Spleen (tissue), 11 donors: ENCODE measurements around the gene FLT1. TPM values are rescaled to one million over a fixed set of nuclear protein-coding genes. Genes with fewer than 3 reads are reported as not detected.

ENCODE experiments used
- DNase-seq: peaks from one replicate; pipeline ENCODE4 v3.0.0-alpha.2; 2020
- H3K27ac ChIP-seq, 8 donors: fragments of 200-600 bp; sonication (generic) in 7 of 8; 1 replicate in 4 of 8; 2 replicates in 4 of 8; pipeline versions ENCODE4 v1.5.0 to v1.8.0; 2016 to 2021; ENCODE audit warnings: inconsistent platforms in 4 of 8, mild to moderate bottlenecking in 4 of 8, moderate library complexity in 1 of 8
- H3K27me3 ChIP-seq, 7 donors: fragments of 200-600 bp; sonication (generic) in 6 of 7; replicated peaks in 1 of 7; 1 replicate in 4 of 7; 2 replicates in 3 of 7; pipeline versions ENCODE4 v1.5.0 to v1.8.0; 2016 to 2021; ENCODE audit warnings: inconsistent platforms in 3 of 7, mild to moderate bottlenecking in 1 of 7
- H3K36me3 ChIP-seq, 6 donors: fragments of 200-600 bp; sonication (generic) in 5 of 6; 1 replicate in 4 of 6; 2 replicates in 2 of 6; pipeline versions ENCODE4 v1.5.0 to v1.8.0; 2016 to 2021; ENCODE audit warnings: inconsistent platforms in 2 of 6
- H3K4me1 ChIP-seq, 6 donors: fragments of 200-600 bp; sonication (generic) in 5 of 6; 1 replicate in 3 of 6; 2 replicates in 3 of 6; pipeline versions ENCODE4 v1.5.0 to v1.8.0; 2016 to 2021; ENCODE audit warnings: inconsistent platforms in 3 of 6
- H3K4me3 ChIP-seq, 8 donors: fragments of 200-600 bp; sonication (generic) in 7 of 8; 1 replicate in 4 of 8; 2 replicates in 4 of 8; pipeline versions ENCODE4 v1.5.0 to v1.8.0; 2016 to 2021; ENCODE audit warnings: inconsistent platforms in 4 of 8, mild to moderate bottlenecking in 4 of 8, moderate library complexity in 2 of 8
- H3K9me3 ChIP-seq, 8 donors: fragments of 200-600 bp; sonication (generic) in 7 of 8; 1 replicate in 4 of 8; 2 replicates in 4 of 8; pipeline versions ENCODE4 v1.5.0 to v1.8.0; 2016 to 2021; ENCODE audit warnings: inconsistent platforms in 4 of 8
- POLR2A ChIP-seq, 3 donors: fragments of 450-650 bp; IDR thresholded peaks; one replicate each; pipeline ENCODE4 v1.5.1; 2017; ENCODE audit warnings: antibody characterized with exemption in 3 of 3, mild to moderate bottlenecking in 1 of 3
- POLR2AphosphoS5 ChIP-seq, 3 donors: sonication (generic); formaldehyde crosslinking; IDR thresholded peaks; one replicate each; pipeline ENCODE4 v1.5.1; 2017; ENCODE audit warnings: antibody characterized with exemption in 3 of 3
- WGBS, 5 donors: extraction: QIAGEN DNeasy Blood & Tissue Kit in 3 of 5; methylation state at CpG; one replicate each; pipeline versions ENCODE4 v1.1.5 to v1.1.7; 2013 to 2018; 5-methylcytosine and 5-hydroxymethylcytosine counted together
- intact Hi-C: fragments of 100-400 bp; cut with DNase I; formaldehyde crosslinking; loops from one replicate; pipeline ENCODE4 v1.15.0; 2023; ENCODE audit warnings: low total_unique reads
- polyA plus RNA-seq, 3 donors: library from polyadenylated mRNA; stranded (reverse); fragments of 200-250 nt; gene quantifications; one replicate each; pipeline ENCODE4 v1.2.1, GENCODE V29; 2013
- total RNA-seq, 7 donors: library from RNA; depleted of rRNA in 3 of 7; stranded (reverse); fragments of >200 nt in 3 of 7; fragmentation: NEBNext Ultra II Directional in 4 of 7; extraction: Animal tissue kit (Norgen Biotek cat#: 25700) in 4 of 7; gene quantifications; one replicate each; pipeline versions ENCODE4 v1.1.0 to v1.2.1, GENCODE V29; 2016 to 2021
- TF ChIP-seq, protein P1 (sequence below), 11 experiments: fragments of 200-600 bp in 7 of 11; fragments of 450-650 bp in 4 of 11; sonication (generic) in 4 of 11; IDR thresholded peaks in 8 of 11; conservative IDR thresholded peaks in 3 of 11; 1 replicate in 7 of 11; 2 replicates in 4 of 11; pipeline versions ENCODE4 v1.4.0 to v1.8.0; 2016 to 2021; ENCODE audit warnings: antibody characterized with exemption in 11 of 11, inconsistent platforms in 4 of 11, mild to moderate bottlenecking in 1 of 11
- donor health status: healthy with polysubstance abuse.
- donor health status: DM: no; HTN: no; CAD: no; lungs with moderate emphysema.
- donor health status: DM: no; HTN: no; CAD: no.
- donor health status: Bipolar disorder and iron deficiency.
- donor health status: healthy.
- donor health status: DM: no; HTN: no; CAD: no.
- donor health status: DM: yes; HTN: yes; CAD: no.

The FLT1 gene
- total and polyA plus RNA-seq, 10 donors = 1.2 to 70.6 (median 55.4) TPM

DNA sequence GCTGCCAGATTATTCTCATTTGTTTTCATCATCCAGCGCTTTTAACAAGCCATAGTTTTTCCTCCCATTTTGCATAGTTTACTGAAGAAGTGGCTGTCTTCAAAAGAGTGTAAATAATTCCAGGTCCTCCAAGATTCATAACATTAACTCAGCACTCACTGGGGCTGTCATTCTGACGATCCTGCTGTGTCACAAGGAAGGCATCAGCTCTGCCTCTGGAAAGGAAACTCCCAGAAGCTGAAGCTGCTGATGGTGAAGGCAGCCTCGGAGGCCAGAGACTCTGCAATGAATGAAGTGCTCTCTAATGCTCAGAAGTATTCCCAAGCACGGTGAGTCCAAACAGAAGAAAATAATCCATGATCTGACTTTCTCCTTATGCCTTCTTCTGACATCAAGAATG, 60.0 kb downstream of the FLT1 start:
- intact Hi-C loops = no loop called here
- no peak for DNase-seq
- Histone ChIP-seq H3K4me3 (no peak overlapping the region), H3K36me3 (no peaks in the 10 kb centered on the region), H3K4me1 (peaks cover 0 to 9% (median 2%) of the 10 kb centered on the region in 6 donors), H3K9me3 (no peaks in the 10 kb centered on the region), H3K27me3 (no peaks in the 10 kb centered on the region), H3K27ac (no peak overlapping the region)
- WGBS, 5 donors = 59 to 80% (median 71%) methylated on average over 4 of the region's 4 CpGs
- no peak for TF ChIP-seq POLR2AphosphoS5 (IDR thresholded peaks at IDR 0.05)
- TF ChIP-seq, protein P1, sequence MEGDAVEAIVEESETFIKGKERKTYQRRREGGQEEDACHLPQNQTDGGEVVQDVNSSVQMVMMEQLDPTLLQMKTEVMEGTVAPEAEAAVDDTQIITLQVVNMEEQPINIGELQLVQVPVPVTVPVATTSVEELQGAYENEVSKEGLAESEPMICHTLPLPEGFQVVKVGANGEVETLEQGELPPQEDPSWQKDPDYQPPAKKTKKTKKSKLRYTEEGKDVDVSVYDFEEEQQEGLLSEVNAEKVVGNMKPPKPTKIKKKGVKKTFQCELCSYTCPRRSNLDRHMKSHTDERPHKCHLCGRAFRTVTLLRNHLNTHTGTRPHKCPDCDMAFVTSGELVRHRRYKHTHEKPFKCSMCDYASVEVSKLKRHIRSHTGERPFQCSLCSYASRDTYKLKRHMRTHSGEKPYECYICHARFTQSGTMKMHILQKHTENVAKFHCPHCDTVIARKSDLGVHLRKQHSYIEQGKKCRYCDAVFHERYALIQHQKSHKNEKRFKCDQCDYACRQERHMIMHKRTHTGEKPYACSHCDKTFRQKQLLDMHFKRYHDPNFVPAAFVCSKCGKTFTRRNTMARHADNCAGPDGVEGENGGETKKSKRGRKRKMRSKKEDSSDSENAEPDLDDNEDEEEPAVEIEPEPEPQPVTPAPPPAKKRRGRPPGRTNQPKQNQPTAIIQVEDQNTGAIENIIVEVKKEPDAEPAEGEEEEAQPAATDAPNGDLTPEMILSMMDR (IDR thresholded peaks at IDR 0.05 in 8 of 11, conservative IDR thresholded peaks at IDR 0.05 in 3 of 11) = no peak
- no peak for TF ChIP-seq POLR2A (IDR thresholded peaks at IDR 0.05)

DNA sequence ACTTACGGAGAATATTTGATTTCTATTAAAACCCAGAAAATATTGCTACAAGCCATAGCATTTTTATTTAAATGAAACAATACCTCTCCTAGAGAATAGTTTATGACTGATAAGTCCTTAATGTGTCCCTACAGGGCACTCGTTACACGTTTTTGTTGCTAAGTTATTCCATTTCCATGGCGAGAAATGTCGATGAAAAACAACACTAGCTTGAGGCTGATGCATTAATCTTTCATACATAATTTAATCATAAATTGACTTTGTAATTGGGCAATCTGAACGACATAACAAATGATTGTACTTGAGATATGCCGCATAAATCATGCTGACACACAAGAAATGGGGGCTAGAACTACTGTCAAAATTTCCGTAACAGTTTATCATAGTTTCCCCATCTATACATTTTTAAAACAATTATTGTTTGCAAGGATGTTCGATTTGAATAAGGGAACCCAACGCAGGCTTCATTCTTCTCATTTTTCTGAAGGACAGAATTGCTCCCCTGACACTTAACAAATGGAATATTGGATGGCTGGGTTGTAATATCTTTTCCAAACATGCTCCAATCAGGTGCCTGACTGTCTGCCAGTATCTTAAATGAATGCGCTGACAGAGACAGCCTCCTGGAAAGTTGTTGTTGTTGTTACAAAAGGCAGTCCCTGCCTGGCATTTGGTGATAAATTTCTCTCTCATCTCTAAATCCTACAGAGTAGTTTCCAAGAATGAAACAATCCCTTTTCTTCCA, 61.9 kb downstream of the FLT1 start:
- no peak overlapping the region for H3K4me3 ChIP-seq

DNA sequence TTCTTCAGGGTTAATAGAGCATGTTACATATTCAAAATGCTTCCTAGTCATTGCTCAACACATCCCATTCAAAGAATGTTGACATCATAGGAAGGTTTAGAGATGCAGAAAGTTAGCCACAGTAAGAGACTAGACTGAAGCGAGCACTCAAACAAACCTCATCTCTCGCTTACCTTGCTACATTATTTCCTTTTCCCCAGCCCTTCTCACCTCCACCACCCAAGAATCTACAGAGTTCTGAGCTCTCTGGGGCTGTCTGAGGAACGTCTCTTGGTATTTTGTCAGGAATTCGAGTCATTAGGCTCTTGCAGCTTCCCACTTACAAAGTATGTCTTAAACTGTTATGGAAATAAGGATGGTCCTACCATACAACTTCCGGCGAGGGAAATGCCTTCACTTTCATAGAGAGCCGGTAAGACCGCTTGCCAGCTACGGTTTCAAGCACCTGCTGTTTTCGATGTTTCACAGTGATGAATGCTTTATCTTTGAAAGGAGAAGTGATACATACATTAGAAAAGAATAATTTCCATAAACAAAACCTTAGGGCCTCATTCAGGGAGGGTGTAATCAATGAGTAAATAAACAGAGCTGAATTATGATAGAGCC, 65.1 kb downstream of the FLT1 start:
- Histone ChIP-seq H3K4me1 (peaks cover 0 to 26% (median 2%) of the 10 kb centered on the region in 6 donors), H3K27me3 (no peaks in the 10 kb centered on the region), H3K4me3 (peak overlapping the region in 3 of 8 donors; percentile 5 to 56 (median 18)), H3K27ac (peak overlapping the region; percentile 45 to 84 (median 67)), H3K36me3 (peaks cover 0 to 15% (median 3%) of the 10 kb centered on the region in 6 donors), H3K9me3 (no peaks in the 10 kb centered on the region)
- intact Hi-C loops = no loop called here
- TF ChIP-seq, protein P1 (IDR thresholded peaks at IDR 0.05 in 8 of 11, conservative IDR thresholded peaks at IDR 0.05 in 3 of 11) = no peak
- TF ChIP-seq POLR2AphosphoS5 (IDR thresholded peaks at IDR 0.05) (no peak), POLR2A (IDR thresholded peaks at IDR 0.05) (no peak)
- 54 to 70% (median 62%) methylated on average over 10 of the region's 10 CpGs for WGBS, 5 donors
- DNase-seq = no peak

More for the DNA sequence above, 61.9 kb downstream of the FLT1 start:
- H3K27me3 ChIP-seq = no peaks in the 10 kb centered on the region
- TF ChIP-seq POLR2A (IDR thresholded peaks at IDR 0.05) (no peak), POLR2AphosphoS5 (IDR thresholded peaks at IDR 0.05) (no peak)
- TF ChIP-seq, protein P1 (IDR thresholded peaks at IDR 0.05 in 8 of 11, conservative IDR thresholded peaks at IDR 0.05 in 3 of 11) = no peak
- H3K27ac ChIP-seq = no peak overlapping the region
- intact Hi-C loops = no loop called here
- H3K36me3 ChIP-seq = no peaks in the 10 kb centered on the region
- WGBS, 5 donors = 80 to 90% (median 86%) methylated on average over 11 of the region's 11 CpGs
- DNase-seq = no peak
- H3K9me3 ChIP-seq = no peaks in the 10 kb centered on the region
- H3K4me1 ChIP-seq = peaks cover 0 to 26% (median 2%) of the 10 kb centered on the region in 6 donors

DNA sequence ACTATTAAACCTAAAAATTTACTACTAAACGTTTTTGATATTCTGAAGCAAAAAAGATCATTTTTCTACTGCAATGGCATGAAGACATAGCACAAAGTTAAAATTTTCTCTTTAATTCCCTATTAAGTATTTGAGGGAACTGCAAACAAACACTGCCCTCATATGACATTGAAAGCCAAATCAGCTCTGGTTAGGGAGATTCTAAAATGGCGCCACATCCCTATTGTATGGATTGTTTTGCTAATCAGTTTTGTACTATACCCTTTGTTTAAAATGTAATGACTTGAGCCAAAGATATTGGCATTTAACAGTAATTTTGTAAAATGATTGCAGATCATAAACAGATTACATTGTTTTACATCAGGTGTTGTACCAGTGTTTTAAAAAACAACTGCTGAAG, 65.8 kb downstream of the FLT1 start:
- TF ChIP-seq, protein P1 (IDR thresholded peaks at IDR 0.05 in 8 of 11, conservative IDR thresholded peaks at IDR 0.05 in 3 of 11) = no peak
- TF ChIP-seq POLR2AphosphoS5 (IDR thresholded peaks at IDR 0.05) = no peak
- TF ChIP-seq POLR2A (IDR thresholded peaks at IDR 0.05) = no peak
- peak overlapping the region in 7 of 8 donors; percentile 62 to 84 (median 68) for H3K27ac ChIP-seq
- no peaks in the 10 kb centered on the region for H3K27me3 ChIP-seq
- intact Hi-C loops = no loop called here
- H3K4me3 ChIP-seq = peak overlapping the region in 1 of 8 donors; percentile 56
- DNase-seq = no peak
- 55 to 85% (median 81%) methylated on average over 2 of the region's 2 CpGs for WGBS, 5 donors
- H3K36me3 ChIP-seq = peaks cover 0 to 15% (median 3%) of the 10 kb centered on the region in 6 donors
- H3K9me3 ChIP-seq = no peaks in the 10 kb centered on the region
- peaks cover 0 to 28% (median 2%) of the 10 kb centered on the region in 6 donors for H3K4me1 ChIP-seq
